ENCODE results near the gene LSM3. TPM values are rescaled to one million over a fixed set of nuclear protein-coding genes. Genes with fewer than 3 reads are reported as not detected.

Gene LSM3
- total and polyA plus RNA-seq, 9 of the 15 experiments (the other 6 are each of a cell fraction or from before 2014, with no cell fraction given) = 33.8 to 203 (median 61.2) TPM

- TF ChIP-seq, protein P1, sequence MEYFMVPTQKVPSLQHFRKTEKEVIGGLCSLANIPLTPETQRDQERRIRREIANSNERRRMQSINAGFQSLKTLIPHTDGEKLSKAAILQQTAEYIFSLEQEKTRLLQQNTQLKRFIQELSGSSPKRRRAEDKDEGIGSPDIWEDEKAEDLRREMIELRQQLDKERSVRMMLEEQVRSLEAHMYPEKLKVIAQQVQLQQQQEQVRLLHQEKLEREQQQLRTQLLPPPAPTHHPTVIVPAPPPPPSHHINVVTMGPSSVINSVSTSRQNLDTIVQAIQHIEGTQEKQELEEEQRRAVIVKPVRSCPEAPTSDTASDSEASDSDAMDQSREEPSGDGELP (CRISPR knock-in tag; IDR thresholded peaks at IDR 0.05; ENCODE audit: borderline replicate concordance) = peak; percentile 39; the same call in 1 of the 2 replicates
- no peak for TF ChIP-seq CHCHD3 (CRISPR knock-in tag; IDR thresholded peaks at IDR 0.05)
- TF ChIP-seq ZNF431 (CRISPR knock-in tag; IDR thresholded peaks at IDR 0.05) = no peak
- peak; percentile 33 for TF ChIP-seq GABPB1 (CRISPR knock-in tag; IDR thresholded peaks at IDR 0.05)
- no peak for TF ChIP-seq PYGO2 (tag; IDR thresholded peaks at IDR 0.05)
- no peak; the same call in 1 of the 2 replicates for TF ChIP-seq KAT7 (CRISPR knock-in tag; IDR thresholded peaks at IDR 0.05; ENCODE audit: borderline replicate concordance)
- TF ChIP-seq RFX7 (CRISPR knock-in tag; IDR thresholded peaks at IDR 0.05) = no peak
- TF ChIP-seq ATF6 (CRISPR knock-in tag; IDR thresholded peaks at IDR 0.05) = peak; percentile 12; the same call in 1 of the 2 replicates
- TF ChIP-seq BHLHE40 (IDR thresholded peaks at IDR 0.05; ENCODE audit: low read length) = peak; percentile 60; the same call in 1 of the 2 replicates
- TF ChIP-seq ARNT (IDR thresholded peaks at IDR 0.05) = no peak
- 0 out of 2 replicates have a peak, but pooled peaks have one; percentile 25 for TF ChIP-seq SMAD4 (CRISPR knock-in tag; conservative IDR thresholded peaks at IDR 0.05)
- TF ChIP-seq PURB (CRISPR knock-in tag; IDR thresholded peaks at IDR 0.05; ENCODE audit: low read depth) = no peak
- no peak for TF ChIP-seq ZNF174 (CRISPR knock-in tag; IDR thresholded peaks at IDR 0.05)
- TF ChIP-seq NCOR1 (IDR thresholded peaks at IDR 0.05) = peak; percentile 4; the same call in 1 of the 2 replicates
- TF ChIP-seq MYC (IDR thresholded peaks at IDR 0.05; ENCODE audit: low read depth, low read length) = no peak
- no peak for TF ChIP-seq MYC (CRISPR knock-in tag; IDR thresholded peaks at IDR 0.05; ENCODE audit: borderline replicate concordance, low read depth)
- TF ChIP-seq ZNF217 (CRISPR knock-in tag; IDR thresholded peaks at IDR 0.05) = no peak
- no peak for TF ChIP-seq ZNF586 (CRISPR knock-in tag; conservative IDR thresholded peaks at IDR 0.05)
- TF ChIP-seq CBX2 (IDR thresholded peaks at IDR 0.05; ENCODE audit: insufficient read depth, low read length, poor library complexity, severe bottlenecking) = no peak
- TF ChIP-seq JUND (IDR thresholded peaks at IDR 0.05; ENCODE audit: borderline replicate concordance, low read depth, low read length) = peak; percentile 32; the same call in 1 of the 2 replicates
- TF ChIP-seq JUND (tag; IDR thresholded peaks at IDR 0.05; ENCODE audit: borderline replicate concordance, low read depth, low read length) = peak; percentile 36; the same call in 1 of the 3 replicates
- peak; percentile 18; the same call in 1 of the 2 replicates for TF ChIP-seq EP300 (IDR thresholded peaks at IDR 0.05; ENCODE audit: low read length)
- TF ChIP-seq SAFB2 (IDR thresholded peaks at IDR 0.05; ENCODE audit: borderline replicate concordance, low read depth, low read length, severe bottlenecking) = no peak
- TF ChIP-seq NONO (IDR thresholded peaks at IDR 0.05; ENCODE audit: low read depth in 2 of 2, low read length in 1 of 2) = no peak
- TF ChIP-seq, protein P2, sequence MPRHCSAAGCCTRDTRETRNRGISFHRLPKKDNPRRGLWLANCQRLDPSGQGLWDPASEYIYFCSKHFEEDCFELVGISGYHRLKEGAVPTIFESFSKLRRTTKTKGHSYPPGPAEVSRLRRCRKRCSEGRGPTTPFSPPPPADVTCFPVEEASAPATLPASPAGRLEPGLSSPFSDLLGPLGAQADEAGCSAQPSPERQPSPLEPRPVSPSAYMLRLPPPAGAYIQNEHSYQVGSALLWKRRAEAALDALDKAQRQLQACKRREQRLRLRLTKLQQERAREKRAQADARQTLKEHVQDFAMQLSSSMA (CRISPR knock-in tag; IDR thresholded peaks at IDR 0.05) = no peak
- TF ChIP-seq FUS (optimal IDR thresholded peaks at IDR 0.05; ENCODE audit: low read depth, low read length) = no peak
- peak; percentile 45 for TF ChIP-seq CBFA2T3 (IDR thresholded peaks at IDR 0.05)
Observed at GRCh38 chr3:14234251-14235002, 55.8 kb downstream of the LSM3 start (continued).

All from K562 (cell line).